Ovary (tissue), 3 donors: ENCODE data around the gene SLC6A18.

Source experiments
- CTCF ChIP-seq, 3 donors: fragments of 450-650 bp in 2 of 3; fragments of 200-600 bp in 1 of 3; IDR thresholded peaks; one replicate each; pipeline versions ENCODE4 v1.5.1 to v1.8.0; 2016 to 2022; ENCODE audit warnings: antibody characterized with exemption in 3 of 3, mild to moderate bottlenecking in 1 of 3
- EP300 ChIP-seq: sonication (generic); formaldehyde crosslinking; IDR thresholded peaks from one replicate; pipeline ENCODE4 v1.6.1; 2017; ENCODE audit warnings: antibody characterized with exemption
- donor health status: DM: no; HTN: no; CAD: no.

- no peak for TF ChIP-seq CTCF (IDR thresholded peaks at IDR 0.05)
- TF ChIP-seq EP300: no peak
These were observed 17.6 kb upstream of the SLC6A18 start for GRCh38 chr5:1207555-1207954.
